Activated naive CD8-positive, alpha-beta T cell (primary cell): ENCODE data around the gene SLC34A1.
A peak's percentile ranks its signal among the peaks of the same experiment; 100 is the strongest.
"Not testable (repeated sequence)": the region's sequence is repeated elsewhere in the genome, so short reads cannot be mapped to it uniquely, and the experiment has no call there.

Experiments
- H3K27ac Mint-ChIP-seq: one replicate; pipeline ENCODE4 v1.8.0; 2021; ENCODE audit warnings: mixed read lengths
- H3K27me3 Mint-ChIP-seq: one replicate; pipeline ENCODE4 v1.8.0; 2021; ENCODE audit warnings: mixed read lengths
- H3K36me3 Mint-ChIP-seq: one replicate; pipeline ENCODE4 v1.8.0; 2021; ENCODE audit warnings: mixed read lengths
- H3K4me1 Mint-ChIP-seq: one replicate; pipeline ENCODE4 v1.8.0; 2021; ENCODE audit warnings: low read depth, mixed read lengths
- H3K4me3 Mint-ChIP-seq: one replicate; pipeline ENCODE4 v1.8.0; 2021; ENCODE audit warnings: mild to moderate bottlenecking, mixed read lengths
- H3K9me3 Mint-ChIP-seq: one replicate; pipeline ENCODE4 v1.8.0; 2021; ENCODE audit warnings: low read depth, mixed read lengths

SLC34A1 gene, protein sequence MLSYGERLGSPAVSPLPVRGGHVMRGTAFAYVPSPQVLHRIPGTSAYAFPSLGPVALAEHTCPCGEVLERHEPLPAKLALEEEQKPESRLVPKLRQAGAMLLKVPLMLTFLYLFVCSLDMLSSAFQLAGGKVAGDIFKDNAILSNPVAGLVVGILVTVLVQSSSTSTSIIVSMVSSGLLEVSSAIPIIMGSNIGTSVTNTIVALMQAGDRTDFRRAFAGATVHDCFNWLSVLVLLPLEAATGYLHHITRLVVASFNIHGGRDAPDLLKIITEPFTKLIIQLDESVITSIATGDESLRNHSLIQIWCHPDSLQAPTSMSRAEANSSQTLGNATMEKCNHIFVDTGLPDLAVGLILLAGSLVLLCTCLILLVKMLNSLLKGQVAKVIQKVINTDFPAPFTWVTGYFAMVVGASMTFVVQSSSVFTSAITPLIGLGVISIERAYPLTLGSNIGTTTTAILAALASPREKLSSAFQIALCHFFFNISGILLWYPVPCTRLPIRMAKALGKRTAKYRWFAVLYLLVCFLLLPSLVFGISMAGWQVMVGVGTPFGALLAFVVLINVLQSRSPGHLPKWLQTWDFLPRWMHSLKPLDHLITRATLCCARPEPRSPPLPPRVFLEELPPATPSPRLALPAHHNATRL

GRCh38 chr5:177384134-177384533 lies at the start of gene SLC34A1:
Gene SLC34A1 (plus strand): TSS chr5:177384434. CDS start chr5:177385742, 1,308 bp downstream.
- H3K9me3 Mint-ChIP-seq = no peaks in the 10 kb centered on the region
- peaks cover 40% of the 10 kb centered on the region for H3K4me1 Mint-ChIP-seq
- no peaks in the 10 kb centered on the region for H3K27me3 Mint-ChIP-seq
- peak within 1 kb of the TSS; percentile 58 for H3K27ac Mint-ChIP-seq
- no peaks in the 10 kb centered on the region for H3K36me3 Mint-ChIP-seq
- no peak within 1 kb of the TSS for H3K4me3 Mint-ChIP-seq

- H3K27ac Mint-ChIP-seq = no peak overlapping the region
- peaks cover 4% of the 10 kb centered on the region for H3K36me3 Mint-ChIP-seq
- H3K4me3 Mint-ChIP-seq = no peak overlapping the region
These were observed 49.2 kb upstream of the SLC34A1 start for GRCh38 chr5:177334781-177335700.

GRCh38 chr5:177335701-177336065 lies 48.6 kb upstream of the SLC34A1 start:
- Mint-ChIP-seq H3K4me1 (peaks cover 7% of the 10 kb centered on the region), H3K27ac (no peak overlapping the region), H3K9me3 (no peaks in the 10 kb centered on the region), H3K4me3 (no peak overlapping the region), H3K27me3 (no peaks in the 10 kb centered on the region), H3K36me3 (peaks cover 4% of the 10 kb centered on the region)

More at GRCh38 chr5:177334781-177335700, 49.2 kb upstream of the SLC34A1 start:
- H3K27me3 Mint-ChIP-seq = no peaks in the 10 kb centered on the region
- H3K9me3 Mint-ChIP-seq = no peaks in the 10 kb centered on the region
- peaks cover 7% of the 10 kb centered on the region for H3K4me1 Mint-ChIP-seq

DNA sequence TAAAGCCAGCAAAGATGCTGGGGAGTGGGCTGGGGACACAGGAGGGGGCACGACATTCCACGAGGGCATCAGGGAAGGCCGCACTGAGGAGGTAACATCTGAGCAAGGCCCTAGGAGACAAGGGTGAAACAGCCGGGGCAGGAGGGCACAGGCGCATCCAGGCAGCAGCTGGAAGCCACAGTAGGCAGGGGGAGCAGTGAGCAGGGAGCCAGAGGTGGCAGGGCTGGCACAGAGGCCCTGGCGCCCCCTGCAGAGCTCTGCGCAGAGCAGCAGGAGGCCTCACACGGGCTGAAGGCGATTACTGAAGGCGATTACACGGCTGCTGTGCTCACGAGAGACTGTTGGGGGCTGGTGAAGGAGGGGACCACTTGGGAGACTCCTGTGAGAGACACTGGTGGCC lies 48.1 kb upstream of the SLC34A1 start:
- no peaks in the 10 kb centered on the region for H3K27me3 Mint-ChIP-seq
- H3K4me1 Mint-ChIP-seq = peaks cover 7% of the 10 kb centered on the region
- no peak overlapping the region for H3K4me3 Mint-ChIP-seq
- H3K27ac Mint-ChIP-seq = no peak overlapping the region
- no peaks in the 10 kb centered on the region for H3K9me3 Mint-ChIP-seq
- H3K36me3 Mint-ChIP-seq = peaks cover 4% of the 10 kb centered on the region

DNA sequence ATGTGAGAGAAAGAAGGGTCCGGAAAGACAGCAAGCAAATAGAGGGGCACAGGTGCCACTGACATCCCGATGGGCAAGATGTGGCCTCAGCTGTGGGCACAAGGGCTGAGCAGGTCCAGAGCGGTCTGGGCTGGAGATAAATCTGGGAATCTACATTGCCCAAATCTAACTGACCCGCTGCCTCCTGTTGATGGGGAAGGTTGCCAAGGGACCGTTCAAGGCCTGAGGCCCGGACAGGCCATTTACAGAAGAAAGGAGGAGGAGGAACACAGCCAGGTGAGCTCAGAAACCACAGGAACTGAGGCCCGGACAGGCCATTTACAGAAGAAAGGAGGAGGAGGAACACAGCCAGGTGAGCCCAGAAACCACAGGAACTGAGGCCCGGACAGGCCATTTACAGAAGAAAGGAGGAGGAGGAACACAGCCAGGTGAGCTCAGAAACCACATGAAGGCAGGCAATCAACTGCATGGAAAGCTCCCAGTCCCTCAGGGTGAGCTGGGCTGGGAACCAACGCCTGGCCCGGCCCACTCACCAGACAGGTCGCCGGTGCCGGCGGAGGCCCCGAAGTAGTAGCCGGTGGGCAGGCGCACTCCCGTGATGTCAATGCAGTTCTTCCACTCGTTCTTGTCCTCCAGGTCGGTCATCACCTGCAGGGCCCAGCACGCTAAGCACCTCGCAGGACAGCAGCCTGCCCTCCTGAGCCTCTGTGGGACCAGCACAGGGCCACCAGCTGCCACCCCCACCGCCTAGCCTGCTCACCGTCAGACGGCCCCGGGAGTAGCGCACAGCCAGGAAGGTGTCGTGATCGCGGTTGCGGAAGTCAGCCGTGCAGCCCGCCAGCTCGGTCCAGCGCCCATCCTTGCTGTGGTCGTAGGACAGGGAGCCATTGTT lies 47.4 kb upstream of the SLC34A1 start:
- H3K36me3 Mint-ChIP-seq = peaks cover 7% of the 10 kb centered on the region
- H3K4me3 Mint-ChIP-seq = no peak overlapping the region

DNA sequence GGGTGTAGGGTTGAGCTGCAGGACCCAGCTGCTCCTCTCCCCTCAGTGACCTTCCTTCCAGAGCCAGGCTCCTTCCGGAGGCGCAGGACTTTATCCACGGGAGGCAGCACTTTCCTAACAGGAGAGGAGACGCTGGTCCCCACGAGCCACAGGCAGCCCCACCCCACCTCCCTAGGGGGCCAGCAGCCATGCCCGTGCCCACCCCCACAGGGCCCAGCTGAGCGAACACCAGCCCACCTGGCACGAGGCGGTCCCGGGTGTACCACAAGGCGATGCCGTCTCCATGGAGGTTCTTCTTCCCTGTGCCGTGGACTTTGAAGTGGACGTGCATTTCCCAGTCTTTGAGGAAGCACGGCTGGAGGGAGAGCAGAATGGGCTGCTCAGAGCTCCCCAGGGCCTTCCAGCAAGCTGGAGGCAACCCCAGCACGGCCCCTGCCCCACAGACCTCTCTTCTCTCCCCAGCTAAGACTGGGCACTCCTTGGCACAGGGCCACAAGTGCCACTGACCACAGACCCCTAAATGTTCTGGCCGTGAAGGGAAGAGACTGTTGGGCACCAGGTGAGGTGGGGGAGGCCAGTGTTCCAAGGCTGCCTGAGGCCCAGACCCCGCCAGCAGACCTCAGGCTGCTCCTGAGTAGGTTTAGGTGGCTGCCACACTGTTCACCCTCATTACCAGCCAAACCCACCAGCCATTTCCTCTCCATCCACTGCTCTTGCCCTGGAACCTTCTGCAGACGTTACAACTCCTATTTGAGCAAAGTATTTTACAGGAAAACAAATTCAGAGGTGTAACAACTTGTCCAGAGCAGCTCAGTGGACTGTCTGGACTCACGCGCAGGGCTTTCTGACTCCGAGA lies 45.8 kb upstream of the SLC34A1 start:
- Mint-ChIP-seq H3K36me3 (peaks cover 8% of the 10 kb centered on the region), H3K4me1 (peaks cover 12% of the 10 kb centered on the region), H3K9me3 (no peaks in the 10 kb centered on the region), H3K27ac (no peak overlapping the region), H3K4me3 (no peak overlapping the region), H3K27me3 (no peaks in the 10 kb centered on the region)

More for the DNA sequence above, 47.4 kb upstream of the SLC34A1 start:
- Mint-ChIP-seq H3K27me3 (no peaks in the 10 kb centered on the region), H3K9me3 (no peaks in the 10 kb centered on the region), H3K4me1 (peaks cover 10% of the 10 kb centered on the region), H3K27ac (no peak overlapping the region)

DNA sequence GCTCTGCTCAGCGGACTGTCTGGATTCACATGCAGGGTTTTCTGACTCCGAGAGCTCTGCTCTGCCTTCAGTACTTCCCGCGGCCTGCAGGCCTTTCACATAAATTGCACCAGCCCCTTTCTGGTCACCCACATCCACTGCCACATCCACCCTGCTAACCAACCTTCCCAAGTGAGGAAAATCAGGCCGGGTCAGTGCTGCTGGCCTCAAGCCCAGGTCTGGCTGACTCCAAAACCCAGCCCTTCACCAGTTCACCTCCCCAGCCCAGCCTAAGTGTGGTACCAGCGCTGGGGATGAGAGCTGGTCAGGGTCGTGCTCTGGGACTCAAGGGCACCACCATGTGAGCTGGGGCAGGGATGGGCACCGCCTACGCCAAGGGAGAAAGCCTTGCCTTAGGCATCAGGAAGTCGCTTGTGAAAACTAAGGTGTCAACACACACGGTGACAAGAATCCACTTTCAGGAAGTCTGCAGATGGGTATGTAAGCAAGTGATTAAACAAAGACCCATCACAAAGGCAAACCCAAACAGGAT lies 45.1 kb upstream of the SLC34A1 start:
- Mint-ChIP-seq H3K36me3 (peaks cover 10% of the 10 kb centered on the region), H3K27me3 (no peaks in the 10 kb centered on the region), H3K9me3 (no peaks in the 10 kb centered on the region), H3K4me3 (no peak overlapping the region), H3K4me1 (peaks cover 15% of the 10 kb centered on the region), H3K27ac (no peak overlapping the region)

GRCh38 chr5:177343000-177343399 lies 41.2 kb upstream of the SLC34A1 start:
- not testable (repeated sequence) for H3K27ac Mint-ChIP-seq, H3K9me3 Mint-ChIP-seq, H3K27me3 Mint-ChIP-seq, H3K4me3 Mint-ChIP-seq, H3K36me3 Mint-ChIP-seq
- peaks cover 35% of the 10 kb centered on the region for H3K4me1 Mint-ChIP-seq

DNA sequence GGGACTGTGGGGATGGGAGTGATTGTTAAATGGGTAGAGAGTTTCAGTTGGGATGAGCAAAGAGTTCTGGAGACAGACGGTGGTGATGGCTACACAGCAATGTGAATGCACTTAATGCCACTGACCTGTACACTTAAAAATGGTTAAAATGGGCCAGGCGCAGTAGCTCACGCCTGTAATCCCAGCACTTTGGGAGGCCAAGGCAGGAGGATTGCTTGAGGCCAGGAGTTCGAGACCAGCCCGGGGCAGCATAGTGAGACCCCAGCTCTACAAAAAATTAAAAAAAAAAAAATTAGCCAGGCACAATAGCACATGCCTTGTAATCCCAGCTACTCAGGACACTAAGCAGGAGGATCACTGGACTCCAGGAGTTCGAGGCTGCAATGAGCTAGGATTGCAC lies 40.5 kb upstream of the SLC34A1 start:
- Mint-ChIP-seq H3K4me3 (no peak overlapping the region), H3K36me3 (peaks cover 10% of the 10 kb centered on the region), H3K27ac (no peak overlapping the region), H3K27me3 (no peaks in the 10 kb centered on the region), H3K4me1 (peaks cover 35% of the 10 kb centered on the region), H3K9me3 (no peaks in the 10 kb centered on the region)

DNA sequence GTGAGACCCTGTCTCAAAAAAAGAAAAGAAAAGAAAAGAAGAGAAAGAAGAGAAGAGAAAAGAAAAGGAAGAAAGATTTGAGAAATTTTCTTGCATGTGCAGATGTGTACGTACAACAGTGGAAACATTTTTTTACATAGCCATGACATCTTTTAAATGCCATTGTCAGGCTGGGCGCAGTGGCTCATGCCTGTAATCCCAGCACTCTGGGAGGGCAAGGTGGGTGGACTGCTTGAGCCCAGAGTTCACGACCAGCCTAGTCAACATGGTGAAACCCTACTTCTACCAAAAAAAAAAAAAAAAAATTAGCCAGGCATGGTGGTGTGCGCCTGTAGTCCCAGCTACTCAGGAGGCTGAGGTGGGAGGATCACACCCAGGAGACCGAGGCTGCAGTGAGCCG lies 39.3 kb upstream of the SLC34A1 start:
- Mint-ChIP-seq H3K4me3 (no peak overlapping the region), H3K9me3 (no peaks in the 10 kb centered on the region), H3K27ac (no peak overlapping the region), H3K36me3 (peaks cover 7% of the 10 kb centered on the region), H3K4me1 (peaks cover 42% of the 10 kb centered on the region), H3K27me3 (no peaks in the 10 kb centered on the region)

- H3K27ac Mint-ChIP-seq = peak overlapping the region; percentile 24
- peaks cover 48% of the 10 kb centered on the region for H3K4me1 Mint-ChIP-seq
- H3K9me3 Mint-ChIP-seq = no peaks in the 10 kb centered on the region
- peaks cover 3% of the 10 kb centered on the region for H3K36me3 Mint-ChIP-seq
- peak overlapping the region; percentile 22 for H3K4me3 Mint-ChIP-seq
- no peaks in the 10 kb centered on the region for H3K27me3 Mint-ChIP-seq
These were observed 37.4 kb upstream of the SLC34A1 start for GRCh38 chr5:177346820-177347219.

DNA sequence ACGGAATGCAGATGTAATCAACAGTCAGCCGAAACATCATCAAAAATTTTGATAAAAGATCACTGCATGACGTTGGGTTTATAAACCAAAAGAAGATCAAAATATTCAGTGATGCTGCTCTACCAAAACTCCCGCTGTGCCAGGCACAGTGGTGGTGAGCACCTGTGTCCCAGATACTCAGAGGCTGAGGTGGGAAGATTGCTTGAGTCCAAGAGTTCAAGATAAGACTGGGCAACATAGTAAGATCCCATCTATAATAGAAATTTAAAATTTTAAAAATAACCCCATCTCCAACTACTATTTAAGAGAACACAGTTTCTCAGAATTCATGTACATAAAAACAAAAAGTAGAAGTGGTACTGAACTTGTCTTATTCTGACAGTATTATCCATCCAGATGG lies 36.5 kb upstream of the SLC34A1 start:
- H3K27me3 Mint-ChIP-seq = no peaks in the 10 kb centered on the region

DNA sequence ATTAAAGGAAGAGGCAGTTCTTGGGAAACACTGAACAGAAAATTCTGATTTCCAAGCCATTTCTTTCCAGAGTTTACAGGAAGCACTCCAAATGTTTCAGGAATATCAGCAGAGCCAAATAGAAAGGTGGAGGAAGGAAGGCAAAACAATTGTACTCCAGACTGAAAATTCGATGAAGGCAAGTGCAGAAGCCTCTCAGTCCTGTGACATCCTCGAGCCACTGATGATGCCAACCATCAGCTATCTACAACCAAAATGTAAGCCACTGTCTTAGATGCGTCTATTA lies 34.9 kb upstream of the SLC34A1 start:
- peaks cover 50% of the 10 kb centered on the region for H3K4me1 Mint-ChIP-seq
- H3K27me3 Mint-ChIP-seq = no peaks in the 10 kb centered on the region
- no peaks in the 10 kb centered on the region for H3K36me3 Mint-ChIP-seq
- H3K27ac Mint-ChIP-seq = no peak overlapping the region
- peak overlapping the region; percentile 98 for H3K4me3 Mint-ChIP-seq
- H3K9me3 Mint-ChIP-seq = no peaks in the 10 kb centered on the region

More for the DNA sequence above, 36.5 kb upstream of the SLC34A1 start:
- Mint-ChIP-seq H3K27ac (no peak overlapping the region), H3K9me3 (no peaks in the 10 kb centered on the region), H3K4me1 (peaks cover 51% of the 10 kb centered on the region), H3K36me3 (peaks cover 3% of the 10 kb centered on the region), H3K4me3 (peak overlapping the region; percentile 17)
